HepG2 (cell line): Measurements from ENCODE around the gene ANKLE1. TPM values are rescaled to one million over a fixed set of nuclear protein-coding genes. Genes with fewer than 3 reads are reported as not detected.

Experiments used
- ADNP ChIP-seq: sonication (generic); formaldehyde crosslinking; IDR thresholded peaks from 2 replicates; pipeline ENCODE4 v1.4.0; 2020; ENCODE audit warnings: missing genetic modification reagents
- FOSL2 ChIP-seq: sonication (generic); formaldehyde crosslinking; IDR thresholded peaks from 2 replicates; pipeline ENCODE4 v1.4.0; 2020; ENCODE audit warnings: missing genetic modification reagents
- JUN ChIP-seq: sonication (generic); formaldehyde crosslinking; IDR thresholded peaks from 2 replicates; pipeline ENCODE4 v1.4.0; 2020; ENCODE audit warnings: mild to moderate bottlenecking, missing genetic modification reagents
- KDM4B ChIP-seq: sonication (generic); formaldehyde crosslinking; IDR thresholded peaks from 2 replicates; pipeline ENCODE4 v1.4.0; 2020; ENCODE audit warnings: missing genetic modification reagents
- KMT2A ChIP-seq: sonication (generic); formaldehyde crosslinking; IDR thresholded peaks from 2 replicates; pipeline ENCODE4 v1.4.0; 2020; ENCODE audit warnings: missing genetic modification reagents
- NONO ChIP-seq, 2 experiments: fragments of 450-650 bp in 1 of 2; sonication (generic) in 1 of 2; formaldehyde crosslinking in 1 of 2; IDR thresholded peaks in 1 of 2; conservative IDR thresholded peaks in 1 of 2; 2 replicates each; pipeline versions ENCODE4 v1.6.1 to v1.8.0; 2017 to 2022; ENCODE audit warnings: mild to moderate bottlenecking in 1 of 2, missing genetic modification reagents in 1 of 2, moderate library complexity in 1 of 2
- NR2F6 ChIP-seq, 2 experiments: IDR thresholded peaks; 2 replicates each; pipeline ENCODE4 v1.6.1; 2016; ENCODE audit warnings: antibody characterized with exemption in 1 of 2, mild to moderate bottlenecking in 1 of 2
- NRL ChIP-seq: sonication (generic); formaldehyde crosslinking; IDR thresholded peaks from 2 replicates; pipeline ENCODE4 v1.5.0; 2020; ENCODE audit warnings: missing genetic modification reagents, mild to moderate bottlenecking, moderate library complexity, borderline replicate concordance
- PITX1 ChIP-seq: sonication (generic); formaldehyde crosslinking; IDR thresholded peaks from 2 replicates; pipeline ENCODE4 v1.5.1; 2020; ENCODE audit warnings: mild to moderate bottlenecking, missing genetic modification reagents
- RCOR2 ChIP-seq: IDR thresholded peaks from 2 replicates; pipeline ENCODE4 v1.6.1; 2016; ENCODE audit warnings: missing biosample characterization, missing genetic modification reagents
- SAP130 ChIP-seq: IDR thresholded peaks from 2 replicates; pipeline ENCODE4 v1.6.1; 2016; ENCODE audit warnings: low read depth
- SP4 ChIP-seq: sonication (generic); formaldehyde crosslinking; IDR thresholded peaks from 2 replicates; pipeline ENCODE4 v1.8.1; 2023; ENCODE audit warnings: mild to moderate bottlenecking, missing genetic modification reagents
- TARDBP ChIP-seq: sonication (generic); formaldehyde crosslinking; IDR thresholded peaks from 2 replicates; pipeline ENCODE4 v1.8.0; 2022; ENCODE audit warnings: mild to moderate bottlenecking, missing genetic modification reagents
- TBX2 ChIP-seq: sonication (generic); formaldehyde crosslinking; IDR thresholded peaks from 2 replicates; pipeline ENCODE4 v1.5.0; 2020; ENCODE audit warnings: missing genetic modification reagents, mild to moderate bottlenecking, borderline replicate concordance
- WIZ ChIP-seq: sonication (generic); formaldehyde crosslinking; IDR thresholded peaks from 2 replicates; pipeline ENCODE4 v1.5.1; 2020; ENCODE audit warnings: mild to moderate bottlenecking, missing genetic modification reagents
- ZEB1 ChIP-seq: IDR thresholded peaks from 2 replicates; pipeline ENCODE4 v1.6.1; 2012; ENCODE audit warnings: mild to moderate bottlenecking, low read depth, inconsistent platforms; ENCODE audit not compliant: insufficient replicate concordance
- ZNF205 ChIP-seq: IDR thresholded peaks from 2 replicates; pipeline ENCODE4 v1.6.1; 2018; ENCODE audit warnings: missing biosample characterization, missing genetic modification reagents
- ZNF263 ChIP-seq: sonication (generic); formaldehyde crosslinking; IDR thresholded peaks from 2 replicates; pipeline ENCODE4 v1.4.0; 2020; ENCODE audit warnings: missing genetic modification reagents
- ZNF441 ChIP-seq: sonication (generic); formaldehyde crosslinking; IDR thresholded peaks from 2 replicates; pipeline ENCODE4 v1.7.0; 2021; ENCODE audit warnings: missing genetic modification reagents, borderline replicate concordance
- ZNF558 ChIP-seq: sonication (generic); formaldehyde crosslinking; IDR thresholded peaks from 2 replicates; pipeline ENCODE4 v1.9.0; 2022; ENCODE audit warnings: mild to moderate bottlenecking, missing genetic modification reagents, borderline replicate concordance
- ZNF644 ChIP-seq: IDR thresholded peaks from 2 replicates; pipeline ENCODE4 v1.6.1; 2016; ENCODE audit warnings: low read depth
- ZNF7 ChIP-seq: IDR thresholded peaks from 2 replicates; pipeline ENCODE4 v1.6.1; 2016; ENCODE audit warnings: missing biosample characterization, missing genetic modification reagents
- ZNF788 ChIP-seq: sonication (generic); formaldehyde crosslinking; IDR thresholded peaks from 2 replicates; pipeline ENCODE4 v1.5.0; 2020; ENCODE audit warnings: mild to moderate bottlenecking, missing genetic modification reagents, borderline replicate concordance
- polyA plus RNA-seq, 8 experiments: library from polyadenylated mRNA; depleted of rRNA in 3 of 8; stranded (reverse) in 7 of 8; unstranded in 1 of 8; fragments of >200 nt; fragmentation: Illumina TruSeq in 4 of 8; extraction: Trizol in 4 of 8; gene quantifications; 2 replicates each; pipeline versions ENCODE4 v1.2.1 to v1.2.3, GENCODE V29; 2011 to 2016; ENCODE audit warnings: low read depth in 4 of 8, missing spikeins in 1 of 8, mixed read lengths in 1 of 8; ENCODE audit not compliant: insufficient read depth in 1 of 8
- total RNA-seq, 5 experiments: library from RNA; depleted of rRNA; stranded (reverse); fragments of >200 nt; fragmentation: Illumina TruSeq; extraction: Trizol; gene quantifications; 2 replicates each; pipeline ENCODE4 v1.2.3, GENCODE V29; 2016; ENCODE audit warnings: low read depth in 1 of 5
- TF ChIP-seq, protein P1 (sequence below): sonication (generic); formaldehyde crosslinking; IDR thresholded peaks from 2 replicates; pipeline ENCODE4 v1.4.0; 2020; ENCODE audit warnings: mild to moderate bottlenecking, missing genetic modification reagents
- TF ChIP-seq, protein P2 (sequence below): IDR thresholded peaks from 2 replicates; pipeline ENCODE4 v1.6.1; 2018; ENCODE audit warnings: missing genetic modification reagents, mild to moderate bottlenecking, missing compliant biosample characterization

ANKLE1 gene
- total and polyA plus RNA-seq, 2 of the 13 experiments (the other 11 are each of a cell fraction or from before 2014, with no cell fraction given): 0.69 to 1.5 TPM

DNA sequence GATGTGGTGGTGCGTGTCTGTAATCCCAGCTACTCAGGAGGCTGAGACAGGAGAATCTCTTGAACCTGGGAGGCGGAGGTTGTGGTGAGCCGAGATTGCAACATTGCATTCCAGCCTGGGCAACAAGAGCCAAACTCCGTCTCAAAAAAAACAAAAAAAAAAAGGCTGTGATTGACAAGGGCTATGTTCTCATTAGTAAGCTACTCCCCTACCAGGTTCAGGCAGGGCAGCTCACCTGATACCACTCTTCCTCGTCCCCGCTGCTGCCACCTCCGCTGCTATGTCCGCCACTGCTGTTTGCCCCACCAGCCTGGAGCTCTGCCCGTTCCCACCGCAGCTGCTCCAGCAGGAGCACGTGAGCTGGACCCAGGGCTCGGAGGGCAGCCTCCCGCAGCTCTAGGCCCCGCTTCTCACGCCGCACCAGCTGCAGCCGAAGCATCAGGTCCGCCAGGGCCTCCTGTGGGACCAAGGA lies 26.5 kb upstream of the ANKLE1 start (continued):
- TF ChIP-seq NR2F6 (IDR thresholded peaks at IDR 0.05): no peak
- TF ChIP-seq NR2F6 (CRISPR knock-in tag; IDR thresholded peaks at IDR 0.05): 0 out of 2 replicates have a peak, but pooled peaks have one; percentile 30
- TF ChIP-seq KDM4B (CRISPR knock-in tag): no peak
- TF ChIP-seq PITX1 (CRISPR knock-in tag): no peak; the same call in 1 of the 2 replicates
- TF ChIP-seq ZNF7 (CRISPR knock-in tag): 0 out of 2 replicates have a peak, but pooled peaks have one; percentile 17
- TF ChIP-seq, protein P1, sequence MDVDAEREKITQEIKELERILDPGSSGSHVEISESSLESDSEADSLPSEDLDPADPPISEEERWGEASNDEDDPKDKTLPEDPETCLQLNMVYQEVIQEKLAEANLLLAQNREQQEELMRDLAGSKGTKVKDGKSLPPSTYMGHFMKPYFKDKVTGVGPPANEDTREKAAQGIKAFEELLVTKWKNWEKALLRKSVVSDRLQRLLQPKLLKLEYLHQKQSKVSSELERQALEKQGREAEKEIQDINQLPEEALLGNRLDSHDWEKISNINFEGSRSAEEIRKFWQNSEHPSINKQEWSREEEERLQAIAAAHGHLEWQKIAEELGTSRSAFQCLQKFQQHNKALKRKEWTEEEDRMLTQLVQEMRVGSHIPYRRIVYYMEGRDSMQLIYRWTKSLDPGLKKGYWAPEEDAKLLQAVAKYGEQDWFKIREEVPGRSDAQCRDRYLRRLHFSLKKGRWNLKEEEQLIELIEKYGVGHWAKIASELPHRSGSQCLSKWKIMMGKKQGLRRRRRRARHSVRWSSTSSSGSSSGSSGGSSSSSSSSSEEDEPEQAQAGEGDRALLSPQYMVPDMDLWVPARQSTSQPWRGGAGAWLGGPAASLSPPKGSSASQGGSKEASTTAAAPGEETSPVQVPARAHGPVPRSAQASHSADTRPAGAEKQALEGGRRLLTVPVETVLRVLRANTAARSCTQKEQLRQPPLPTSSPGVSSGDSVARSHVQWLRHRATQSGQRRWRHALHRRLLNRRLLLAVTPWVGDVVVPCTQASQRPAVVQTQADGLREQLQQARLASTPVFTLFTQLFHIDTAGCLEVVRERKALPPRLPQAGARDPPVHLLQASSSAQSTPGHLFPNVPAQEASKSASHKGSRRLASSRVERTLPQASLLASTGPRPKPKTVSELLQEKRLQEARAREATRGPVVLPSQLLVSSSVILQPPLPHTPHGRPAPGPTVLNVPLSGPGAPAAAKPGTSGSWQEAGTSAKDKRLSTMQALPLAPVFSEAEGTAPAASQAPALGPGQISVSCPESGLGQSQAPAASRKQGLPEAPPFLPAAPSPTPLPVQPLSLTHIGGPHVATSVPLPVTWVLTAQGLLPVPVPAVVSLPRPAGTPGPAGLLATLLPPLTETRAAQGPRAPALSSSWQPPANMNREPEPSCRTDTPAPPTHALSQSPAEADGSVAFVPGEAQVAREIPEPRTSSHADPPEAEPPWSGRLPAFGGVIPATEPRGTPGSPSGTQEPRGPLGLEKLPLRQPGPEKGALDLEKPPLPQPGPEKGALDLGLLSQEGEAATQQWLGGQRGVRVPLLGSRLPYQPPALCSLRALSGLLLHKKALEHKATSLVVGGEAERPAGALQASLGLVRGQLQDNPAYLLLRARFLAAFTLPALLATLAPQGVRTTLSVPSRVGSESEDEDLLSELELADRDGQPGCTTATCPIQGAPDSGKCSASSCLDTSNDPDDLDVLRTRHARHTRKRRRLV (CRISPR knock-in tag): no peak
- TF ChIP-seq ZNF441: peak; percentile 93
- peak; percentile 44; the same call in 1 of the 2 replicates for TF ChIP-seq RCOR2 (CRISPR knock-in tag)
- 0 out of 2 replicates have a peak, but pooled peaks have one; percentile 33 for TF ChIP-seq FOSL2 (CRISPR knock-in tag)
- TF ChIP-seq, protein P2, sequence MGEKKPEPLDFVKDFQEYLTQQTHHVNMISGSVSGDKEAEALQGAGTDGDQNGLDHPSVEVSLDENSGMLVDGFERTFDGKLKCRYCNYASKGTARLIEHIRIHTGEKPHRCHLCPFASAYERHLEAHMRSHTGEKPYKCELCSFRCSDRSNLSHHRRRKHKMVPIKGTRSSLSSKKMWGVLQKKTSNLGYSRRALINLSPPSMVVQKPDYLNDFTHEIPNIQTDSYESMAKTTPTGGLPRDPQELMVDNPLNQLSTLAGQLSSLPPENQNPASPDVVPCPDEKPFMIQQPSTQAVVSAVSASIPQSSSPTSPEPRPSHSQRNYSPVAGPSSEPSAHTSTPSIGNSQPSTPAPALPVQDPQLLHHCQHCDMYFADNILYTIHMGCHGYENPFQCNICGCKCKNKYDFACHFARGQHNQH (CRISPR knock-in tag): 0 out of 2 replicates have a peak, but pooled peaks have one; percentile 40
- TF ChIP-seq SP4 (CRISPR knock-in tag): peak; percentile 55; the same call in 1 of the 2 replicates
- no peak for TF ChIP-seq NRL (CRISPR knock-in tag)
- no peak for TF ChIP-seq JUN (CRISPR knock-in tag)
- TF ChIP-seq ZNF205 (CRISPR knock-in tag): no peak
- no peak for TF ChIP-seq NONO (IDR thresholded peaks at IDR 0.05)
- TF ChIP-seq NONO (CRISPR knock-in tag; conservative IDR thresholded peaks at IDR 0.05): no peak; the same call in 1 of the 2 replicates
- peak; percentile 40; the same call in 1 of the 2 replicates for TF ChIP-seq SAP130 (CRISPR knock-in tag)
- no peak for TF ChIP-seq ZNF558 (CRISPR knock-in tag)
- peak; percentile 77 for TF ChIP-seq ZNF788 (CRISPR knock-in tag)
- 0 out of 2 replicates have a peak, but pooled peaks have one; percentile 49 for TF ChIP-seq TBX2 (CRISPR knock-in tag)
- no peak for TF ChIP-seq ZEB1
- TF ChIP-seq WIZ: no peak
- no peak for TF ChIP-seq ZNF263
- no peak for TF ChIP-seq KMT2A (CRISPR knock-in tag)
- peak; percentile 33; the same call in 1 of the 2 replicates for TF ChIP-seq TARDBP (CRISPR knock-in tag)
- TF ChIP-seq ZNF644: peak; percentile 38; the same call in 1 of the 2 replicates
- TF ChIP-seq ADNP (CRISPR knock-in tag): peak; percentile 65; the same call in 1 of the 2 replicates
